Neural cell (in vitro differentiated cells): ENCODE results near the gene SLC39A10. TPM values are rescaled to one million over a fixed set of nuclear protein-coding genes. Genes with fewer than 3 reads are reported as not detected.

Experiments
- H2AFZ ChIP-seq: fragments of 200-600, 300-800 bp; sonication (generic), shearing (Covaris generic); 2 replicates; pipeline ENCODE4 v1.6.0; 2014; ENCODE audit warnings: low read depth, mild to moderate bottlenecking, antibody characterized with exemption, low read length, moderate library complexity
- H3F3A ChIP-seq: fragments of 200-600 bp; shearing (Covaris generic); 2 replicates; pipeline ENCODE4 v1.6.1; 2016; ENCODE audit warnings: mild to moderate bottlenecking, moderate library complexity, mixed read lengths, antibody characterized with exemption, low read length; ENCODE audit not compliant: insufficient read depth, poor library complexity, severe bottlenecking
- H3K27ac ChIP-seq: fragments of 200-600, 300-800 bp; sonication (generic), shearing (Covaris generic); 2 replicates; pipeline ENCODE4 v1.5.1; 2014; ENCODE audit warnings: mild to moderate bottlenecking, low read length, moderate library complexity
- H3K27me3 ChIP-seq: fragments of 300-800, 200-600 bp; sonication (generic), shearing (Covaris generic); 2 replicates; pipeline ENCODE4 v1.6.0; 2014; ENCODE audit warnings: mild to moderate bottlenecking, low read depth, low read length, moderate library complexity; ENCODE audit not compliant: insufficient read depth
- H3K36me3 ChIP-seq: fragments of 300-800, 200-600 bp; sonication (generic), shearing (Covaris generic); 2 replicates; pipeline ENCODE4 v1.5.1; 2014; ENCODE audit warnings: mild to moderate bottlenecking, antibody characterized with exemption, low read length, moderate library complexity; ENCODE audit not compliant: insufficient read depth
- H3K4me2 ChIP-seq: fragments of 300-800, 200-600 bp; sonication (generic), shearing (Covaris generic); 2 replicates; pipeline ENCODE4 v1.6.0; 2014; ENCODE audit warnings: mild to moderate bottlenecking, low read length
- H3K4me3 ChIP-seq: fragments of 300-800, 200-600 bp; sonication (generic), shearing (Covaris generic); 2 replicates; pipeline ENCODE4 v1.5.1; 2014; ENCODE audit warnings: mild to moderate bottlenecking, low read length, moderate library complexity
- H3K79me2 ChIP-seq: fragments of 200-600 bp; shearing (Covaris generic); replicated peaks from 2 replicates; pipeline ENCODE4 v1.6.0; 2014; ENCODE audit warnings: mild to moderate bottlenecking, low read length, moderate library complexity; ENCODE audit not compliant: insufficient read depth
- H3K9ac ChIP-seq: fragments of 300-800, 200-600 bp; sonication (generic), shearing (Covaris generic); 2 replicates; pipeline ENCODE4 v1.6.1; 2016; ENCODE audit warnings: mild to moderate bottlenecking, low read length, mixed read lengths
- H3K9me2 ChIP-seq: fragments of 200-600 bp; shearing (Covaris generic); 2 replicates; pipeline ENCODE4 v1.6.1; 2016; ENCODE audit warnings: mild to moderate bottlenecking, low read length, mixed read lengths; ENCODE audit not compliant: insufficient read depth
- H3K9me3 ChIP-seq: fragments of 200-600, 300-800 bp; sonication (generic), shearing (Covaris generic); 2 replicates; pipeline ENCODE4 v1.6.1; 2016; ENCODE audit warnings: mild to moderate bottlenecking, mixed run types, low read length, moderate library complexity, mixed read lengths
- H4K20me1 ChIP-seq: fragments of 200-600 bp; shearing (Covaris generic); 2 replicates; pipeline ENCODE4 v1.6.1; 2016; ENCODE audit warnings: mild to moderate bottlenecking, mixed run types; ENCODE audit not compliant: insufficient read depth
- EP300 ChIP-seq: fragments of 450-650 bp; conservative IDR thresholded peaks from 2 replicates; pipeline ENCODE4 v1.6.1; 2014; ENCODE audit warnings: antibody characterized with exemption, mild to moderate bottlenecking, moderate library complexity; ENCODE audit not compliant: poor library complexity, severe bottlenecking
- MXI1 ChIP-seq: fragments of 450-650 bp; conservative IDR thresholded peaks from 2 replicates; pipeline ENCODE4 v1.6.1; 2014; ENCODE audit warnings: antibody characterized with exemption, mild to moderate bottlenecking; ENCODE audit not compliant: poor library complexity, severe bottlenecking
- POLR2AphosphoS5 ChIP-seq: IDR thresholded peaks from 2 replicates; pipeline ENCODE4 v1.6.1; 2012
- RAD21 ChIP-seq: fragments of 450-650 bp; conservative IDR thresholded peaks from 2 replicates; pipeline ENCODE4 v1.6.1; 2014; ENCODE audit warnings: antibody characterized with exemption, mild to moderate bottlenecking, moderate library complexity
- SMC3 ChIP-seq: fragments of 450-650 bp; conservative IDR thresholded peaks from 2 replicates; pipeline ENCODE4 v1.6.1; 2014; ENCODE audit warnings: antibody characterized with exemption, mild to moderate bottlenecking, moderate library complexity; ENCODE audit not compliant: poor library complexity
- TAF1 ChIP-seq: IDR thresholded peaks from 2 replicates; pipeline ENCODE4 v1.6.1; 2012; ENCODE audit warnings: low read depth
- polyA plus RNA-seq: library from polyadenylated mRNA; depleted of rRNA; stranded (reverse); fragments of >200 nt; gene quantifications from 2 replicates; pipeline ENCODE4 v1.2.3, GENCODE V29; 2014
- TF ChIP-seq, protein P1 (sequence below): IDR thresholded peaks from 2 replicates; pipeline ENCODE4 v1.6.1; 2012; ENCODE audit warnings: borderline replicate concordance
- TF ChIP-seq, protein P2 (sequence below): fragments of 450-650 bp; IDR thresholded peaks from 2 replicates; pipeline ENCODE4 v1.5.1; 2014; ENCODE audit warnings: antibody characterized with exemption, mild to moderate bottlenecking, moderate library complexity; ENCODE audit not compliant: poor library complexity, severe bottlenecking

Gene SLC39A10
- polyA plus RNA-seq, 1 donor from 2014 or later, result 71.7 TPM

DNA sequence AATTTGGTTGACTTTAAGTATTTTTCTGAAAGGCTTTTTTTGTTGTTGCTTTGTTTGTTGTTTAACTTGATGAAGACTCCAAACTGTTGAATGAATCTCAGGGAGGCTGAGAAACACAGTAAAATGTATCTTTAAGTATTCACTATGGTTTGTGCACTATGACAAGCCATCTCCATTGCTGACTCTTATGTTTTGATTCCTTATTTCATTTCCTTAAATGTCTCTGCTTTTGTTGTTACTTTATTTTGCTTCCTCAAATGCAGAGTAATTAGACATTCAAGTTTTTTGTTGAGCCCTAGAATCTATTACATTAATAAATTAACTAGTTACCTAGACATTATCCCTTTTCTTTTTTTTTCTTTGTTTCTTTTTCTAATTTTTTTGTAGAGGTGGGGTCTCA is 46.3 kb upstream of the SLC39A10 start:
- Histone ChIP-seq H3K9me3 (no peaks in the 10 kb centered on the region), H3F3A (no peaks in the 10 kb centered on the region), H3K4me2 (no peak overlapping the region), H3K27ac (no peak overlapping the region), H3K4me3 (no peak overlapping the region), H3K36me3 (no peaks in the 10 kb centered on the region), H4K20me1 (no peaks in the 10 kb centered on the region), H3K9ac (no peak overlapping the region), H2AFZ (no peak overlapping the region), H3K9me2 (no peaks in the 10 kb centered on the region), H3K27me3 (no peaks in the 10 kb centered on the region), H3K79me2 (no peaks in the 10 kb centered on the region)
- no peak for TF ChIP-seq TAF1
- TF ChIP-seq, protein P1, sequence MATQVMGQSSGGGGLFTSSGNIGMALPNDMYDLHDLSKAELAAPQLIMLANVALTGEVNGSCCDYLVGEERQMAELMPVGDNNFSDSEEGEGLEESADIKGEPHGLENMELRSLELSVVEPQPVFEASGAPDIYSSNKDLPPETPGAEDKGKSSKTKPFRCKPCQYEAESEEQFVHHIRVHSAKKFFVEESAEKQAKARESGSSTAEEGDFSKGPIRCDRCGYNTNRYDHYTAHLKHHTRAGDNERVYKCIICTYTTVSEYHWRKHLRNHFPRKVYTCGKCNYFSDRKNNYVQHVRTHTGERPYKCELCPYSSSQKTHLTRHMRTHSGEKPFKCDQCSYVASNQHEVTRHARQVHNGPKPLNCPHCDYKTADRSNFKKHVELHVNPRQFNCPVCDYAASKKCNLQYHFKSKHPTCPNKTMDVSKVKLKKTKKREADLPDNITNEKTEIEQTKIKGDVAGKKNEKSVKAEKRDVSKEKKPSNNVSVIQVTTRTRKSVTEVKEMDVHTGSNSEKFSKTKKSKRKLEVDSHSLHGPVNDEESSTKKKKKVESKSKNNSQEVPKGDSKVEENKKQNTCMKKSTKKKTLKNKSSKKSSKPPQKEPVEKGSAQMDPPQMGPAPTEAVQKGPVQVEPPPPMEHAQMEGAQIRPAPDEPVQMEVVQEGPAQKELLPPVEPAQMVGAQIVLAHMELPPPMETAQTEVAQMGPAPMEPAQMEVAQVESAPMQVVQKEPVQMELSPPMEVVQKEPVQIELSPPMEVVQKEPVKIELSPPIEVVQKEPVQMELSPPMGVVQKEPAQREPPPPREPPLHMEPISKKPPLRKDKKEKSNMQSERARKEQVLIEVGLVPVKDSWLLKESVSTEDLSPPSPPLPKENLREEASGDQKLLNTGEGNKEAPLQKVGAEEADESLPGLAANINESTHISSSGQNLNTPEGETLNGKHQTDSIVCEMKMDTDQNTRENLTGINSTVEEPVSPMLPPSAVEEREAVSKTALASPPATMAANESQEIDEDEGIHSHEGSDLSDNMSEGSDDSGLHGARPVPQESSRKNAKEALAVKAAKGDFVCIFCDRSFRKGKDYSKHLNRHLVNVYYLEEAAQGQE, result no peak
- TF ChIP-seq POLR2AphosphoS5, result no peak
- no peak for TF ChIP-seq EP300
- no peak for TF ChIP-seq SMC3
- TF ChIP-seq, protein P2, sequence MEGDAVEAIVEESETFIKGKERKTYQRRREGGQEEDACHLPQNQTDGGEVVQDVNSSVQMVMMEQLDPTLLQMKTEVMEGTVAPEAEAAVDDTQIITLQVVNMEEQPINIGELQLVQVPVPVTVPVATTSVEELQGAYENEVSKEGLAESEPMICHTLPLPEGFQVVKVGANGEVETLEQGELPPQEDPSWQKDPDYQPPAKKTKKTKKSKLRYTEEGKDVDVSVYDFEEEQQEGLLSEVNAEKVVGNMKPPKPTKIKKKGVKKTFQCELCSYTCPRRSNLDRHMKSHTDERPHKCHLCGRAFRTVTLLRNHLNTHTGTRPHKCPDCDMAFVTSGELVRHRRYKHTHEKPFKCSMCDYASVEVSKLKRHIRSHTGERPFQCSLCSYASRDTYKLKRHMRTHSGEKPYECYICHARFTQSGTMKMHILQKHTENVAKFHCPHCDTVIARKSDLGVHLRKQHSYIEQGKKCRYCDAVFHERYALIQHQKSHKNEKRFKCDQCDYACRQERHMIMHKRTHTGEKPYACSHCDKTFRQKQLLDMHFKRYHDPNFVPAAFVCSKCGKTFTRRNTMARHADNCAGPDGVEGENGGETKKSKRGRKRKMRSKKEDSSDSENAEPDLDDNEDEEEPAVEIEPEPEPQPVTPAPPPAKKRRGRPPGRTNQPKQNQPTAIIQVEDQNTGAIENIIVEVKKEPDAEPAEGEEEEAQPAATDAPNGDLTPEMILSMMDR, result no peak

DNA sequence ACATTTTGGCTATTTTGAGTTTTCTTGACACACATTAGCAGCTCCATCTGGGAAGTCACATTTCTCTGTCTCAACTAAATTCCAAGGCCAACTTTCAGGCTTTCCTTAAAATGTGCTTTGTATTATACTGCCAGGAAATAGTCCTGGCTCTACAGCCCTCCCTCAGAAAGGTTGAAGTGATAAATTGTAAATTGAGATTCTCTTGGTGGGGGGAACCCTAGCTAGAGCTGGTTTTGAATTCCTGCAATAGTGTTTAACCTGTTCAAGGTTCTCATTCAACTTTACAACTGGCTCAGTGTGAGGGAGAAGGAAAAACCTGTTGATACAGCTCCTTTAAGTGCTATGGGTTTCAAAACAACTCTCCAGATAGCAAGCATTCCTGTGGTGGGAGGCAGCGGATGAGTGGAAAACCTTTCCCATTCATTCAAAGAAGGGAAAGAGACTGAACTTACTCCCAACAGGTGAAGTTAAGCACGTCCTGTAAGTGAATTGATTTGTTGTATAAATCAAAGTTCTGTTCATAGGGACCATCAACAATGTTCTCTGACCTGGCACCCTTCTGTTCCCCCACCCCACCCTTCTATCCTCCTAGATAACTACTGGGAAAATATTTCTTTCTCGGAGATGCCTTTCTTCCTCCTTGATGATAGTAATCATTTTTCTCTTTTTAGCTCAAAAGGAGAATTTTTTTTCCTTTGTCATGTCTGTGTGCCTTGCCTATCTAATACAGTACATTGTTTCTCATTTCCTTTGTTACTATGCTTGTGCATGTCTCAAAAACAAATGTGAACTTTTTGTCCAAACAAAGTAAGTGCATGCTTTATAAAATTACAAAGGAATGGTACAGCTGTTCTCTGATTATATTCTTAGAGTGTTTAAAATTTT is 44.2 kb upstream of the SLC39A10 start:
- H3F3A ChIP-seq, result no peaks in the 10 kb centered on the region
- H3K9me3 ChIP-seq, result no peaks in the 10 kb centered on the region
- no peaks in the 10 kb centered on the region for H3K27me3 ChIP-seq
- no peaks in the 10 kb centered on the region for H4K20me1 ChIP-seq
- H3K36me3 ChIP-seq, result no peaks in the 10 kb centered on the region
- H2AFZ ChIP-seq, result no peak overlapping the region
- no peaks in the 10 kb centered on the region for H3K9me2 ChIP-seq
- H3K4me2 ChIP-seq, result no peak overlapping the region
- TF ChIP-seq RAD21 (no peak), MXI1 (no peak), POLR2AphosphoS5 (no peak), TAF1 (no peak)
- TF ChIP-seq, protein P1, result no peak
- H3K4me3 ChIP-seq, result no peak overlapping the region
- no peak overlapping the region for H3K9ac ChIP-seq
- no peaks in the 10 kb centered on the region for H3K79me2 ChIP-seq
- H3K27ac ChIP-seq, result no peak overlapping the region
